Transverse colon (tissue), 4 donors: ENCODE results near the gene CAMK2B. TPM values are rescaled to one million over a fixed set of nuclear protein-coding genes. Genes with fewer than 3 reads are reported as not detected.

ENCODE experiments used
- DNase-seq: peaks from one replicate; pipeline ENCODE4 v3.0.0-alpha.2; 2019
- H3K27ac ChIP-seq, 4 donors: fragments of 200-600 bp; sonication (generic); 2 replicates each; pipeline ENCODE4 v1.5.1; 2016 to 2018; ENCODE audit warnings: inconsistent platforms in 4 of 4
- H3K27me3 ChIP-seq: fragments of 200-600 bp; sonication (generic); 2 replicates; pipeline ENCODE4 v1.5.1; 2017; ENCODE audit warnings: inconsistent platforms
- H3K36me3 ChIP-seq, 4 donors: fragments of 200-600 bp; sonication (generic); 2 replicates each; pipeline ENCODE4 v1.5.1; 2017 to 2019; ENCODE audit warnings: inconsistent platforms in 4 of 4
- H3K4me1 ChIP-seq, 4 donors: fragments of 200-600 bp; sonication (generic); 2 replicates each; pipeline ENCODE4 v1.5.1; 2017 to 2020; ENCODE audit warnings: inconsistent platforms in 4 of 4
- H3K4me3 ChIP-seq, 4 donors: fragments of 200-600 bp; sonication (generic); 1 replicate in 1 of 4; 2 replicates in 3 of 4; pipeline versions ENCODE4 v1.5.1 to v1.6.1; 2017 to 2019; ENCODE audit warnings: inconsistent platforms in 4 of 4
- H3K9me3 ChIP-seq, 2 donors: fragments of 200-600 bp; sonication (generic); 2 replicates each; pipeline ENCODE4 v1.5.1; 2017 to 2019; ENCODE audit warnings: inconsistent platforms in 2 of 2
- CTCF ChIP-seq, 5 experiments: fragments of 200-600 bp in 3 of 5; fragments of 450-650 bp in 2 of 5; sonication (generic) in 3 of 5; IDR thresholded peaks; 1 replicate in 2 of 5; 2 replicates in 3 of 5; pipeline ENCODE4 v1.5.1; 2016 to 2017; ENCODE audit warnings: antibody characterized with exemption in 5 of 5, inconsistent platforms in 3 of 5, mild to moderate bottlenecking in 2 of 5, moderate library complexity in 1 of 5
- EP300 ChIP-seq: sonication (generic); formaldehyde crosslinking; IDR thresholded peaks from one replicate; pipeline ENCODE4 v1.6.1; 2017; ENCODE audit warnings: antibody characterized with exemption, low read depth
- POLR2A ChIP-seq: fragments of 450-650 bp; IDR thresholded peaks from one replicate; pipeline ENCODE4 v1.6.1; 2016; ENCODE audit warnings: antibody characterized with exemption, mild to moderate bottlenecking, moderate library complexity
- POLR2AphosphoS5 ChIP-seq, 3 donors: sonication (generic); formaldehyde crosslinking; IDR thresholded peaks; one replicate each; pipeline ENCODE4 v1.6.1; 2016; ENCODE audit warnings: antibody characterized with exemption in 3 of 3
- WGBS, 2 donors: methylation state at CpG; one replicate each; pipeline ENCODE4 v1.1.5; 2018; ENCODE audit warnings: low coverage in 1 of 2; 5-methylcytosine and 5-hydroxymethylcytosine counted together
- in situ Hi-C, 4 donors: fragments of 200-750 bp; cut with MboI; loops; one replicate each; pipeline versions ENCODE4 v1.15.0 to v1.15.1; 2017; ENCODE audit warnings: low sequenced_read_pairs in 3 of 4, low pct_ligation_motif_present in 1 of 4, low pct_unique_long_range_greater_than_20kb in 1 of 4
- intact Hi-C: fragments of 100-400 bp; cut with DNase I; formaldehyde crosslinking; loops from one replicate; pipeline ENCODE4 v1.15.1; 2023; ENCODE audit warnings: low total_unique reads
- total RNA-seq, 4 donors: library from RNA; depleted of rRNA; stranded (reverse); fragments of >200 nt; gene quantifications; one replicate each; pipeline ENCODE4 v1.1.0, GENCODE V29; 2016

The CAMK2B gene
- total RNA-seq, 4 donors from 2014 or later, result 0.16 to 2.8 (median 0.27) TPM; not detected in 1

DNA sequence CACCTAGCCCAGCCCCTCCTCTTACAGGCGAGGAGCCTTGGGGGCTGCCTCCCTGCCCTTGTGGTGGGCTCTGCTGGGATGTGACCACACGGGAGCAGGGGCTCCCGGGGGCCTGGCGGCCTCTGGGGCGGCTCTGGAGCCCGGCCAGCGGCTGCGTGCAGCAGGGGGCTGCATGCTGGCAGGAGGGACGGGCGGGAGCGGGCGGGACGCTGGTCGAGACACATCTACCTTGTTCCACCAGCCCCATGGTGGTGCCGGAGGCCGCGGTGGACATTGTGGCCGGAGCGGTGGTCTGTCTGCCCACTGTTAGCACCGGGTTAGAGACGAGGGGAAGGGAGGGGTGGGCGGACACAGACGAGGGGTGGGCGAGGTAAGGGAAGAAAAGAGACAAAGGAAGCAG is 86.0 kb downstream of the CAMK2B start:
- in situ Hi-C loops, result loop anchor here in 3 of 4 donors (25.0 kb wide), 2 partner anchors 248 to 323 kb away; partner anchors contain the start of genes NUDCD3 (in 2 of the 3) and DDX56 (in 1 of the 3)

GRCh38 chr7:44238116-44238695 is 87.2 kb downstream of the CAMK2B start:
- no peak overlapping the region for H3K27ac ChIP-seq
- no peak for TF ChIP-seq EP300
- TF ChIP-seq POLR2A, result no peak
- no peak for TF ChIP-seq POLR2AphosphoS5 (IDR thresholded peaks at IDR 0.05)
- TF ChIP-seq CTCF (IDR thresholded peaks at IDR 0.05), result no peak
- H3K4me3 ChIP-seq, result no peak overlapping the region
- no peaks in the 10 kb centered on the region for H3K36me3 ChIP-seq
- in situ Hi-C loops, result loop anchor here in 3 of 4 donors (25.0 kb wide), 2 partner anchors 249 to 324 kb away; partner anchors contain the start of genes NUDCD3 (in 2 of the 3) and DDX56 (in 1 of the 3)
- intact Hi-C loops, result loop anchor here (10.0 kb wide), 2 partner anchors 247 to 327 kb away; no protein-coding TSS in a partner anchor
- DNase-seq, result no peak
- no peaks in the 10 kb centered on the region for H3K9me3 ChIP-seq
- peaks cover 0 to 6% (median 2%) of the 10 kb centered on the region in 4 donors for H3K4me1 ChIP-seq
- H3K27me3 ChIP-seq, result no peaks in the 10 kb centered on the region
- 76% methylated on average over 17 of the region's 17 CpGs; no CpG with 5 or more reads in 1 of the 2 donors for WGBS, 2 donors

More for the DNA sequence above, 86.0 kb downstream of the CAMK2B start:
- intact Hi-C loops, result loop anchor here (10.0 kb wide), 2 partner anchors 245 to 325 kb away; no protein-coding TSS in a partner anchor
- Histone ChIP-seq H3K4me3 (no peak overlapping the region), H3K36me3 (no peaks in the 10 kb centered on the region), H3K27ac (no peak overlapping the region), H3K4me1 (peaks cover 0 to 6% (median 2%) of the 10 kb centered on the region in 4 donors), H3K9me3 (no peaks in the 10 kb centered on the region), H3K27me3 (no peaks in the 10 kb centered on the region)
- no peak for TF ChIP-seq POLR2A
- no peak for TF ChIP-seq EP300
- no peak for TF ChIP-seq POLR2AphosphoS5 (IDR thresholded peaks at IDR 0.05)
- TF ChIP-seq CTCF (IDR thresholded peaks at IDR 0.05), result no peak
- DNase-seq, result no peak
- WGBS, 2 donors, result 67 to 68% methylated on average over 10 to 24 of the region's 24 CpGs

- TF ChIP-seq EP300, result no peak
- no peak for TF ChIP-seq POLR2A
- Histone ChIP-seq H3K27me3 (no peaks in the 10 kb centered on the region), H3K27ac (no peak overlapping the region), H3K9me3 (no peaks in the 10 kb centered on the region), H3K36me3 (no peaks in the 10 kb centered on the region), H3K4me3 (no peak overlapping the region), H3K4me1 (peaks cover 0 to 6% (median 2%) of the 10 kb centered on the region in 4 donors)
- 88% methylated on average over 9 of the region's 10 CpGs; no CpG with 5 or more reads in 1 of the 2 donors for WGBS, 2 donors
- in situ Hi-C loops, result loop anchor here in 3 of 4 donors (25.0 kb wide), 2 partner anchors 250 to 325 kb away; partner anchors contain the start of genes NUDCD3 (in 2 of the 3) and DDX56 (in 1 of the 3)
- intact Hi-C loops, result loop anchor here (10.0 kb wide), 2 partner anchors 247 to 327 kb away; no protein-coding TSS in a partner anchor
- no peak for DNase-seq
These were observed 87.7 kb downstream of the CAMK2B start for GRCh38 chr7:44237696-44238095.

DNA sequence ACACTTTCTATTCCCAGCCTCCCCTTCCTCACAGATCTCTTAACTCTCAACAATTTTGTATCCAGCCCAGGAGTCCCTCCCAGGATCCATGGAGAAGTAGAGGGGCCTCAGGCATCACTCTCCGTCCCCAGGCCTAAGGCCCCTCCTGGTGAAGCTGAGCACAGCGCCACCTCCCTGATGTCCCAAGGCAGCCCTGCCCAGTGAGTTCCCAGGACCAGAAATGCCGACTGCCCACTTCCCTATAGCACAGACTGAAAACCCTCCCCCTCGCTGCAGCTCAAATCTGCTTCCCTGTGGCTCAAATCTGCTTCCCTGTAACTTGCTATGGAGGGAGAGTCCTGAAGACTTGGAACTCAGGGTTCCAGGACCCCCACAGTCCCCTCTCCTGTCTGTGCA is 89.1 kb downstream of the CAMK2B start:
- H3K9me3 ChIP-seq, result no peaks in the 10 kb centered on the region
- intact Hi-C loops (loop anchor here (10.0 kb wide), 2 partner anchors 248 to 328 kb away; no protein-coding TSS in a partner anchor), in situ Hi-C loops (loop anchor here in 3 of 4 donors (25.0 kb wide), 2 partner anchors 251 to 326 kb away; partner anchors contain the start of genes NUDCD3 (in 2 of the 3) and DDX56 (in 1 of the 3))
- no peaks in the 10 kb centered on the region for H3K36me3 ChIP-seq
- DNase-seq, result no peak
- TF ChIP-seq EP300 (no peak), CTCF (IDR thresholded peaks at IDR 0.05) (no peak), POLR2A (no peak), POLR2AphosphoS5 (IDR thresholded peaks at IDR 0.05) (no peak)
- H3K4me1 ChIP-seq, result peaks cover 0 to 5% (median 2%) of the 10 kb centered on the region in 4 donors
- no peak overlapping the region for H3K27ac ChIP-seq
- no peak overlapping the region for H3K4me3 ChIP-seq
- WGBS, 2 donors, result 60% methylated on average over 4 of the region's 4 CpGs; no CpG with 5 or more reads in 1 of the 2 donors
- no peaks in the 10 kb centered on the region for H3K27me3 ChIP-seq
